ENCODE data around the gene WNT5B. TPM values are rescaled to one million over a fixed set of nuclear protein-coding genes. Genes with fewer than 3 reads are reported as not detected.

The WNT5B gene
- total and polyA plus RNA-seq, 4 donors, result 0.88 to 11.2 (median 2.8) TPM

DNA sequence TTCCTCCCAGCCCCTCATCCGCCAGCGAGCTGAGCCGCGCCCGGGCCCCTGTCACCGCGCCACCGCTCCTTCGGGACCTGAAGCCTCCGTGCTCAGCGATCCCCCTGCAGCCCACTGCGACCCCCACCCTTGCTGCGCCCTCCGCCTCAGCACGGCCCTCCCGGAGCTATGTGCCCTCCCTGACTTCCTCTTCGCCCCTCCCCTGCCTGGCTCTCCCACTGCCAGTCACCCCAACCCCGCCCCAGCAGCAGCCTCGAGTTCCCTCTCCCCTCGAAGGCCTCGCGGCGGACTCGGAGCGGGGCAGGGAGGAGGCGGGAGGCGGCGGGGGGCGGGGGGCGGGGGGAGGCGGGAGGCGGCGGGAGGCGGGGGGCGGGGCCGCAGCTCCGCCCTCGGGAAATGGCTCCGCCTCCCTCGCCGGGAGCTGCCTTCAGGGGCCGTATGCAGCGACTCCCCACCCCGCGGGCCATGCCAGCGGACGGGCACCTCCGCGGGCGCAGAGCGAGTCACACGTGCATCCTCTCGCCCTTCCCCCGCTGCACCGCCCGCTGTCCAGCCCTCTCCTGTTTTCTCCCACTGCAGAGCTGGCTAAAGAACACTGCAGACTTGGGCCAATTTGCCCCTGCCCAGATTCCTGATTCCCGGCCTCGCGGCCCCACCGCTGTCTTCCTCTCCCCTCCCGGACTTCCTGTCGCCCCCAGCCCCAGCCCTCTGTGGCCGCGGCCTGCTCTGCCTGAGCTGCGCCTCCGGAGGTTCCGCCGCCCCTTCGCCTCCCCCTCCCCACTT is 32.7 kb downstream of the WNT5B start:
- WGBS, 2 donors, result 3 to 7% methylated on average over 42 to 69 of the region's 69 CpGs
- DNase-seq (peak; percentile 97 to 98), ATAC-seq (ENCODE audit: low FRiP score) (peak; percentile 94)
- Histone ChIP-seq H3K27ac (ENCODE audit: low read depth in 1 of 2, low read length in 2 of 2) (peak overlapping the region in 1 of 2 donors; percentile 98), H3K9me3 (ENCODE audit: control insufficient read depth, low read length) (no peaks in the 10 kb centered on the region), H3K4me3 (ENCODE audit: low read length in 2 of 2) (peak overlapping the region in 1 of 2 donors; percentile 11), H3K36me3 (ENCODE audit: control insufficient read depth in 1 of 2, insufficient read depth in 2 of 2, low read length in 1 of 2) (no peaks in the 10 kb centered on the region), H3K27me3 (ENCODE audit: control insufficient read depth in 1 of 2, insufficient read depth in 2 of 2, low read length in 1 of 2) (no peaks in the 10 kb centered on the region), H3K4me1 (ENCODE audit: control insufficient read depth in 1 of 2, insufficient read depth in 2 of 2, low read length in 2 of 2) (peaks cover 0 to under 1% of the 10 kb centered on the region in 2 donors)
- intact Hi-C loops (cut with DNase I), result loop anchor here in 1 of 2 donors (2.0 to 5.0 kb wide), 2 partner anchors 29 to 276 kb away; partner anchors contain the start of gene ADIPOR2

DNA sequence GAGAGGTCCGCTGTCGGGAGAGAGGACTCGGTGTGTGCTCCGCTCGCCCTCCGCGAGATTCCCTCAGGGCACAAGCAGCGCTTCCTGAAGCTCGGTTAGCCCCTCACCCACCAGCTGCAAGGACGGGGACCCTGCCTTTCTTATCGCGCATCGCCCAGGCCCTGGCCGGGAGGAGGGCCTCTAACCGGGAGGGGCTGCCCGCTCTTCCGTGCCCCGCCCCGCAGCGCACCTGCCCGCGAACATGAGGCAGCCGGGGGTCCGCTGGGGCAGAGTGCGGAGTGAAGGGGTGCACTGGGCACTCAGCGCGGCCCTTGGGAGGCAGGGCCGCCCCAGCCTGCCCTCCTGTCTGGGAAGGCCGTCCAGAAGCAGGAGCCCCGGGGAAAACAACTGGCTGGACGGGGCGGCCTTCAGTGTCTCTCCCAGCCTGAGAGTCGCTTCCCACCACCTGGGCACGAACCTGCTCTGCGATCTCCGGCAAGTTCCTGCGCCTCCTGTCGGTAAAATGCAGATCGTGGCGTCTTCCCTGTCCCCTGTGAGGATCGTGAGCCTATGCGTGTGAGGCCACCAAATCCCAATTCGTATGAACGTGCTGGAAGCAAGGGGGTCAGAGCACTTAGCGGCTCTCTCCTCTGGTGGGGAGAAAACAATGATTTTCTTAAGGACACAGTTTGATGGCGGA is 33.9 kb downstream of the WNT5B start:
- 34 to 37% methylated on average over 43 to 46 of the region's 46 CpGs for WGBS, 2 donors
- ATAC-seq (ENCODE audit: low FRiP score), result peak; percentile 3

DNA sequence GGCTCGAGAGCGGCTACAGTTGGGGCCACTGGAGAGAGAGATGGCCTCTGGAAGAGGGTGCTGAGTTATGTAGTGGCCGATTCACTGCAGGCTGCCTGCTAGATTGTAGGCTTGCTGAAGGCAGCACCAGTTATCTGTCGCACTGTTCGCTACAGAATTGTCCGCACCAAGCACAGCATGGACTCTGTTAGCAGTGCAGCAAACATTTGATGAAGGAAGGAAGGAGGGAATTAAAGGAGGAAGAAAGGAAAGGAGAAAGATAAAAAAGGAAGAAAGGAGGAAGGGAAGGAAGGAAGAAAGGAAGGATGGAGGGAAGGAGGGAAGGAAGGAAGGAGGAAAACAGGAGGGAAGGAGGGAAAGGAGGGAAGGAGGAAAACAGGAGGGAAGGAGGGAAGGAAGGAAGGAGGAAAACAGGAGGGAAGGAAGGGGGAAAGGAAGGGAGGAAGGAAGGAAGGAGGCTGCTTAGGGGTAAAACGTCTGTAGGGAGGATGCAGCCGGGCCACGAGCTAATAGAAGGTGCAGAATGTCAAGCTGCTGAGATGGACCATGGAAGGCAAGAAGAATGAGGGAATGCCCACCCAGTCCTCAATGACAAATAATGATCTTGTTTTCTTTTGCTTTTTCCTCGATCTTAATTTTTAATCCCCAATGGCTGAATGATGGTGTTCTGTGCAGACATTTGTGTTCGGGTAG is 34.6 kb downstream of the WNT5B start:
- intact Hi-C loops (cut with DNase I), result loop anchor here in 1 of 2 donors (5.0 kb wide), 1 partner anchor 274 kb away; no protein-coding TSS in a partner anchor
- H3K27me3 ChIP-seq (ENCODE audit: control insufficient read depth in 1 of 2, insufficient read depth in 2 of 2, low read length in 1 of 2), result no peaks in the 10 kb centered on the region
- DNase-seq (no peak), ATAC-seq (ENCODE audit: low FRiP score) (no peak)
- H3K4me3 ChIP-seq (ENCODE audit: low read length in 2 of 2), result no peak overlapping the region
- WGBS, 2 donors, result 93% methylated on average over 11 of the region's 11 CpGs
- peaks cover 0 to 4% of the 10 kb centered on the region in 2 donors for H3K4me1 ChIP-seq (ENCODE audit: control insufficient read depth in 1 of 2, insufficient read depth in 2 of 2, low read length in 2 of 2)
- H3K36me3 ChIP-seq (ENCODE audit: control insufficient read depth in 1 of 2, insufficient read depth in 2 of 2, low read length in 1 of 2), result no peaks in the 10 kb centered on the region
- H3K27ac ChIP-seq (ENCODE audit: low read depth in 1 of 2, low read length in 2 of 2), result no peak overlapping the region
- no peaks in the 10 kb centered on the region for H3K9me3 ChIP-seq (ENCODE audit: control insufficient read depth, low read length)

More for the DNA sequence above, 33.9 kb downstream of the WNT5B start:
- H3K36me3 ChIP-seq (ENCODE audit: control insufficient read depth in 1 of 2, insufficient read depth in 2 of 2, low read length in 1 of 2), result no peaks in the 10 kb centered on the region
- H3K9me3 ChIP-seq (ENCODE audit: control insufficient read depth, low read length), result no peaks in the 10 kb centered on the region
- no peak overlapping the region for H3K27ac ChIP-seq (ENCODE audit: low read depth in 1 of 2, low read length in 2 of 2)
- intact Hi-C loops (cut with DNase I), result loop anchor here in 1 of 2 donors (5.0 kb wide), 1 partner anchor 274 kb away; no protein-coding TSS in a partner anchor
- DNase-seq, result peak in 1 of 2 donors; percentile 61
- peaks cover 0 to 4% of the 10 kb centered on the region in 2 donors for H3K4me1 ChIP-seq (ENCODE audit: control insufficient read depth in 1 of 2, insufficient read depth in 2 of 2, low read length in 2 of 2)
- no peaks in the 10 kb centered on the region for H3K27me3 ChIP-seq (ENCODE audit: control insufficient read depth in 1 of 2, insufficient read depth in 2 of 2, low read length in 1 of 2)
- no peak overlapping the region for H3K4me3 ChIP-seq (ENCODE audit: low read length in 2 of 2)

DNA sequence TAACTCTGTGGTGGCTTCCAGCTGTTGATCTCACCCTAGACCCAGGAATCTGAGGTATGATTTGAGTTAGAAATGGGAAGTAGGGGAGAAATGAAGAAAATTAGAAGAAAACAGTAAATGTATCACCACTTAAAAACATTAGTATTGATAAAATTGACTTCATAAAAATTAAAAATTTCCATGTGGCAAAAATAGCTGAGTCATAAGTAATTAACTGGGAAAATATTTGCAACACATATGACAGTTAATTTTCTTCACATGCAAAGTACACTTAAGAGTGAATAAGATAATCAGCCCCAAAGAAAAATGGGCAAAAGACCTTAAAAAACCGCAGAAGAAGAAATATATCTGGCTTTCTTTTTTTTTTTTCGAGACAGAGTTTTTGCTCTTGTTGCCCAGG is 36.3 kb downstream of the WNT5B start:
- Histone ChIP-seq H3K9me3 (ENCODE audit: control insufficient read depth, low read length) (no peaks in the 10 kb centered on the region), H3K27ac (ENCODE audit: low read depth in 1 of 2, low read length in 2 of 2) (no peak overlapping the region), H3K4me3 (ENCODE audit: low read length in 2 of 2) (no peak overlapping the region), H3K4me1 (ENCODE audit: control insufficient read depth in 1 of 2, insufficient read depth in 2 of 2, low read length in 2 of 2) (peaks cover 0 to 4% of the 10 kb centered on the region in 2 donors), H3K27me3 (ENCODE audit: control insufficient read depth in 1 of 2, insufficient read depth in 2 of 2, low read length in 1 of 2) (no peaks in the 10 kb centered on the region), H3K36me3 (ENCODE audit: control insufficient read depth in 1 of 2, insufficient read depth in 2 of 2, low read length in 1 of 2) (no peaks in the 10 kb centered on the region)
- DNase-seq (no peak), ATAC-seq (ENCODE audit: low FRiP score) (no peak)
- WGBS, 2 donors, result 87 to 88% methylated on average over 2 of the region's 2 CpGs
- intact Hi-C loops (cut with DNase I), result no loop called here

DNA sequence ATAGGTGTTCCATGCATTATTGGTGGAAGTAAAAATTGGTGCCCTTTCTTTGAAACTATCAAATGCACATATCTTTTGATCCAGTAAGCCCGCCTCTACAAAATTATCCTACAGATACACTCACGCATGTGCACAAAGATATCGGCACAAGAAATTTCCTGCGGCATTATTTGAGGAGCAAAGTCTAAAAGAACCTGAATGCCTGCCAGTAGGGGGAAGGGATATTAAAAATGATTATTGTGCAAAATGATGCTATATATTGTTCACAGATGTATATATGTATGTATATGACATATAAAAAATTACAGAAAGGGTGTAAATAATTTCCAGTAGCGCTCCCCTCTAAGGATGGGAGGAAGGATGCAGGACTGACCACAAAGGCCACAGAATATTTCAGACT is 37.2 kb downstream of the WNT5B start:
- Histone ChIP-seq H3K4me3 (ENCODE audit: low read length in 2 of 2) (no peak overlapping the region), H3K27me3 (ENCODE audit: control insufficient read depth in 1 of 2, insufficient read depth in 2 of 2, low read length in 1 of 2) (no peaks in the 10 kb centered on the region), H3K4me1 (ENCODE audit: control insufficient read depth in 1 of 2, insufficient read depth in 2 of 2, low read length in 2 of 2) (peaks cover 0 to 4% of the 10 kb centered on the region in 2 donors), H3K36me3 (ENCODE audit: control insufficient read depth in 1 of 2, insufficient read depth in 2 of 2, low read length in 1 of 2) (no peaks in the 10 kb centered on the region), H3K9me3 (ENCODE audit: control insufficient read depth, low read length) (no peaks in the 10 kb centered on the region), H3K27ac (ENCODE audit: low read depth in 1 of 2, low read length in 2 of 2) (no peak overlapping the region)
- WGBS, 2 donors, result 74 to 77% methylated on average over 5 of the region's 5 CpGs
- no peak for DNase-seq
- intact Hi-C loops (cut with DNase I), result no loop called here
- no peak for ATAC-seq (ENCODE audit: low FRiP score)

DNA sequence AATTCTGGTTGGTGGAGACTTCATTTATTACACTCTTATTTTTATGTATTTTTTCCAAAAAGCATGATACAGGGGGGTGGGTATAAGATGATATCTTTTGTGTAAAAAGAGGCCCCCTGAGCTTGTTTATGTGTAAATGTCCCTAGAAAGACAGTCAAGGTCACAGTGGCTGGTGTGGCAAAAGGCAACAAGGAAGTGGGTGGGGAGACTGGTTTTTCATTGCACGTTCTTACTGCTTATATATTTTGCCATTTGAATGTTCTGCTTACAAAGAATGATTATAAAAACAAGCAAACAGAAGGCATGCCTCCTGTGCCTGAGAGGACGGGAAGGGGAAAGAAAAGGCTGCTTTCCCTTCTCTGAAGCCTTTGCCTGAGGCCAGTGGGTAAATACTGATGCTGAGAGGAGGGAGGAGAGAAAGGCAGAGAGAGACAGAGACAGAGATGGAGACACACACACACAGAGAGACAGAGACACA is 37.7 kb downstream of the WNT5B start:
- Histone ChIP-seq H3K36me3 (ENCODE audit: control insufficient read depth in 1 of 2, insufficient read depth in 2 of 2, low read length in 1 of 2) (no peaks in the 10 kb centered on the region), H3K27ac (ENCODE audit: low read depth in 1 of 2, low read length in 2 of 2) (peak overlapping the region in 1 of 2 donors; percentile 32), H3K4me1 (ENCODE audit: control insufficient read depth in 1 of 2, insufficient read depth in 2 of 2, low read length in 2 of 2) (peaks cover 0 to 4% of the 10 kb centered on the region in 2 donors), H3K9me3 (ENCODE audit: control insufficient read depth, low read length) (no peaks in the 10 kb centered on the region), H3K4me3 (ENCODE audit: low read length in 2 of 2) (no peak overlapping the region), H3K27me3 (ENCODE audit: control insufficient read depth in 1 of 2, insufficient read depth in 2 of 2, low read length in 1 of 2) (no peaks in the 10 kb centered on the region)
- DNase-seq (no peak), ATAC-seq (ENCODE audit: low FRiP score) (no peak)
- intact Hi-C loops (cut with DNase I), result no loop called here
- WGBS, 2 donors, result 6% methylated on average over 2 of the region's 2 CpGs

DNA sequence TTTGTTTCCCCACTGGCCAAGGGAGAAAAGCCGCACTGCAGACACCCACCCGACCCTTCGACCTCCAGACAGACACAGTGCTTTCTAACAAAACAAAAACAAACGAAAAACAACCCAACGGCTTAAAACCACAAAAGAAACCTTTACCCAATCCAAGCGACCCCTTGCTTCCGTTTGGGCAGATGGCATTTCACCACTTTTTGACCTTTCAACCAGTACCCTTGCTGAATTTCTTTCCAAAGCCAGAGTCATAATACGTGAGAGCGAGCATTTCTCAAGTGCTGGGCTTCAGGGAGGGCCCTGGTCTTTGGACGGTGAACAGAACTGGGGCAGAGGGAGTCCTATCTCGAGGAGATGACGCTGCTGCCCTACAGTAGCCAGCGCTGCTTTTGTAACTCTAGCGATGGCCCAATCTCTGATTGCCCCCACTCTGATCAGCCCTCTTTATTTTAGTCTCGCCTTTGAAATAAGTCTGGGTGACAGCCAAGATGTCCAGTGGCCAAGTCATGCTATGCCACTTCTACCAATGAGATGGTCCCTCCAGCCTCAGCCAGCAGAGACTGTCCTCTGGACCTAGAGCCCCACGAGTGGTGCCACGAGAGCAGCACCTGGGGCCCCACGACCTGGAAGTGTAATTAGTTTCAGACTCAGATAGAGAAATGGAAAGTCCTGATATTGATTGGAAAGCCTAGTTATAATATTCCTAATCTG is 40.0 kb downstream of the WNT5B start:
- H3K36me3 ChIP-seq (ENCODE audit: control insufficient read depth in 1 of 2, insufficient read depth in 2 of 2, low read length in 1 of 2), result no peaks in the 10 kb centered on the region
- no peak for DNase-seq
- H3K27me3 ChIP-seq (ENCODE audit: control insufficient read depth in 1 of 2, insufficient read depth in 2 of 2, low read length in 1 of 2), result no peaks in the 10 kb centered on the region
- H3K4me3 ChIP-seq (ENCODE audit: low read length in 2 of 2), result no peak overlapping the region
- no peak overlapping the region for H3K27ac ChIP-seq (ENCODE audit: low read depth in 1 of 2, low read length in 2 of 2)
- ATAC-seq (ENCODE audit: low FRiP score), result peak; percentile 51
- no peaks in the 10 kb centered on the region for H3K9me3 ChIP-seq (ENCODE audit: control insufficient read depth, low read length)
- intact Hi-C loops (cut with DNase I), result no loop called here
- WGBS, 2 donors, result 77% methylated on average over 18 of the region's 18 CpGs
- H3K4me1 ChIP-seq (ENCODE audit: control insufficient read depth in 1 of 2, insufficient read depth in 2 of 2, low read length in 2 of 2), result peaks cover 0 to 4% of the 10 kb centered on the region in 2 donors

Measured in aorta (tissue), 5 donors.